CD4-positive, alpha-beta T cell treated with Interleukin-17A for 4 hours (primary cell): ENCODE data around the gene ITPRID1.
"Not testable (repeated sequence)": the region's sequence is repeated elsewhere in the genome, so short reads cannot be mapped to it uniquely, and the experiment has no call there.

Experiments
- DNase-seq: peaks from one replicate; pipeline ENCODE4 v3.0.0-alpha.2; 2020; ENCODE audit warnings: mixed read lengths

ITPRID1 gene

GRCh38 chr7:31513790-31514189, at the start of gene ITPRID1:
Gene ITPRID1, plus strand, starts transcription at chr7:31514090. Its CDS starts 38,935 bp downstream, at chr7:31553025.
- no peak for DNase-seq

GRCh38 chr7:31464601-31465000, 49.3 kb upstream of the ITPRID1 start:
- DNase-seq = no peak

GRCh38 chr7:31465285-31465684, 48.6 kb upstream of the ITPRID1 start:
- no peak for DNase-seq

- no peak for DNase-seq
These were observed 47.9 kb upstream of the ITPRID1 start for GRCh38 chr7:31466036-31466435.

GRCh38 chr7:31470883-31471282, 43.0 kb upstream of the ITPRID1 start:
- DNase-seq = not testable (repeated sequence)

GRCh38 chr7:31475368-31475767, 38.5 kb upstream of the ITPRID1 start:
- no peak for DNase-seq

GRCh38 chr7:31476073-31476745, 37.7 kb upstream of the ITPRID1 start:
- DNase-seq = no peak

- no peak for DNase-seq
These were observed 36.8 kb upstream of the ITPRID1 start for GRCh38 chr7:31476941-31477677.

- DNase-seq = no peak
These were observed 35.9 kb upstream of the ITPRID1 start for GRCh38 chr7:31478018-31478417.

GRCh38 chr7:31478721-31479120, 35.2 kb upstream of the ITPRID1 start:
- DNase-seq = no peak

GRCh38 chr7:31487071-31487470, 26.8 kb upstream of the ITPRID1 start:
- no peak for DNase-seq

GRCh38 chr7:31487476-31487875, 26.4 kb upstream of the ITPRID1 start:
- DNase-seq = no peak

- DNase-seq = peak; percentile 10
These were observed 25.2 kb upstream of the ITPRID1 start for GRCh38 chr7:31488562-31489203.

GRCh38 chr7:31490796-31491314, 23.0 kb upstream of the ITPRID1 start:
- no peak for DNase-seq

GRCh38 chr7:31492086-31492485, 21.8 kb upstream of the ITPRID1 start:
- DNase-seq = no peak

GRCh38 chr7:31493714-31494181, 20.1 kb upstream of the ITPRID1 start:
- no peak for DNase-seq

- DNase-seq = no peak
These were observed 19.5 kb upstream of the ITPRID1 start for GRCh38 chr7:31494421-31494820.

- DNase-seq = no peak
These were observed 18.2 kb upstream of the ITPRID1 start for GRCh38 chr7:31495653-31496052.

GRCh38 chr7:31497516-31497915, 16.4 kb upstream of the ITPRID1 start:
- DNase-seq = no peak

- no peak for DNase-seq
These were observed 13.2 kb upstream of the ITPRID1 start for GRCh38 chr7:31500656-31501055.

GRCh38 chr7:31508823-31509222, 5.1 kb upstream of the ITPRID1 start:
- DNase-seq = no peak

GRCh38 chr7:31512166-31512565, 1.7 kb upstream of the ITPRID1 start:
- no peak for DNase-seq

GRCh38 chr7:31516680-31517502, 3.0 kb downstream of the ITPRID1 start:
- DNase-seq = no peak
